Stimulated activated CD4-positive, alpha-beta T cell treated with anti-CD3 and anti-CD28 coated beads, Interleukin-12 subunit alpha, Interleukin-12 subunit beta, amount 100 ng/mL, for 48 hours (primary cell): Measurements from ENCODE around the gene ADAM17.
"Not testable (repeated sequence)": the region's sequence is repeated elsewhere in the genome, so short reads cannot be mapped to it uniquely, and the experiment has no call there.

ENCODE experiments used
- DNase-seq, 3 donors: peaks; one replicate each; pipeline ENCODE4 v3.0.0-alpha.2; 2020; ENCODE audit warnings: low read depth in 2 of 3, low spot score in 1 of 3

Gene ADAM17

GRCh38 chr2:9555297-9556120 lies at the start of gene ADAM17:
ADAM17 (minus strand) TSS chr2:9555830; CDS start chr2:9555605, 225 bp downstream.
- peak; percentile 71 to 85 (median 75) for DNase-seq

GRCh38 chr2:9602412-9602811 lies 46.8 kb upstream of the ADAM17 start:
- DNase-seq, result no peak

DNA sequence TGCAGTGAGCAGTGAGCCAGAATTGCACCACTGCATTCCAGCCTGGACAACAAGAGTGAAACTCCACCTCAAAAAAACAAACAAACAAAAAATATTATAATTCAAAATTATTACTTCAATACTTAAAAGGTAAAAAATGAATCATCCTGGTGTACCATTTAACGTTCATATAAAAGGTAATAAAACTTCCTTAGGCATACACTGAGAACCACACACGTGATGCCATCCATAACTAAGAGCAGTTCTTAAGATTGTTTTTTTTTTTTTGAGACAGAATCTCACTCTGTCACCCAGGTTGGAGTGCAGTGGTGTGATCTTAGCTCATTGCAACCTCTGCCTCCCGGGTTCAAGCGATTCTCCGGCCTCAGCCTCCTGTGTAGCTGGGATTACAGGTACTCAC lies 45.8 kb upstream of the ADAM17 start:
- no peak for DNase-seq

DNA sequence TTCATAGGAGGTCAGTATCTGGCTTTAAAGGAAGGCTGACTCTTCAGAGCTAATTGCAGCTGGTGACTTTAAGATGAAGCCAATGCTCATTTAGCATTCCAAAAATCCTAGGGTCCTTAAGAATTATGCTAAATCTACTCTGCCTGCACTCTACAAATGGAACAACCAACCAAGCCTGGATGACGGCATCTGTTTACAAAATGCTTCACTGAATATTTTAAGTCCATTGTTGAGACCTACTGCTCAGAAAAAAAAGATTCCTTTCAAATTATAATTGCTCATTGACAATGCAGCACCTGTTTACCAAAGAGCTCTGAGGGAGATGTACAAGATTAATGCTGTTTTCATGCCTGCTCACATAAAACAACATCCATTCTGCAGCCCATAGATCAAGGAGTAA lies 43.8 kb upstream of the ADAM17 start:
- DNase-seq, result no peak

DNA sequence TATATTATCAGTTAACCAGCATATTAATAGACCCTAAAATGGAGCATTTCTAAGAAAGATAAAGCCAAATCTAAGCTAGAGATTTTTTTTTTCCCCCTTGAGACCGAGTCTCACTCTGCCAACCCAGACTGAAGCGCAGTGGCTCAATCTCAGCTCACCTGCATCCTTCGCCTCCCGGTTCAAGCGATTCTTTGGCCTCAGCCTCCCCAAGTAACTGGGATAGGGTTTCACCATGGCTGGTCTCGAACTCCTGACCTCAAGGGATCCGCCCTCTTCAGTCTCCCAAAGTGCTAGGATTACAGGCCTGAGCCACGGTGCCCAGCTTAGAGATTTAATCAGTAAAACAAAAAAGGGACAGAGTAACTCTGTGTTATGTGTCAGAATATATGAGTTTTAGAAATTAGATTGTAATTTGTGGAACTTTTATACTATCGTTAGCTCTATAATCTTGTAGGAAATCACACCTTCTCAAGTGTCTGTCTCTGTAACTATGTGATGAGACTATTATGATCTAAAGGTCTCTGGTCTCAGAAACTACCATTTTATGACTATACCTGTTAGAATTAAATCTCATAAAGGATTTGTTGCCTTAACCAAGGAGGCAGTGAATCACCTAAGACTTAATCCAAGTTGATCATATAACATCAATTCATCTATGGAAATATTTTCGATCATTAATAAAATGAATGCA lies 41.1 kb upstream of the ADAM17 start:
- no peak for DNase-seq

GRCh38 chr2:9595746-9596145 lies 40.1 kb upstream of the ADAM17 start:
- no peak for DNase-seq

- not testable (repeated sequence) for DNase-seq
These were observed 39.6 kb upstream of the ADAM17 start for GRCh38 chr2:9595256-9595655.

GRCh38 chr2:9594366-9595054 lies 38.9 kb upstream of the ADAM17 start:
- DNase-seq, result no peak

DNA sequence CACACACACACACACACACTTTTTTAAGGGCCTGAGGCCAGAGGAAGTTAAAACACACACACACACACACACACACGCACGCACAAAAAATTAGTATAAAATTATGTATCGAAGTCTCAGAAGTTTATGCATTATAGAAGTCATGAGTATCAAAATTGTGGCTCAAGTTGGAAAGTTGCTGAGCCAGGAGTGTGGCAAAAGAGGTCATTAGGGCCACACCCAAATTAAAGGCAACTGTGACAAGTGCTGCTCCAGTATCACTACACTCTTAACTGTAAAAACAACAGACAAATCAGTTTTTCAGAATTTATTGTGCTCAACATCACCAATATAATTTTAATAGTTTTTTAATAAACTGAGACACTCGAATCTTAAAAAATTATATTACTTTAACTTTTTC lies 38.3 kb upstream of the ADAM17 start:
- no peak for DNase-seq

GRCh38 chr2:9592699-9593098 lies 37.1 kb upstream of the ADAM17 start:
- no peak for DNase-seq

GRCh38 chr2:9590641-9591040 lies 35.0 kb upstream of the ADAM17 start:
- no peak for DNase-seq

DNA sequence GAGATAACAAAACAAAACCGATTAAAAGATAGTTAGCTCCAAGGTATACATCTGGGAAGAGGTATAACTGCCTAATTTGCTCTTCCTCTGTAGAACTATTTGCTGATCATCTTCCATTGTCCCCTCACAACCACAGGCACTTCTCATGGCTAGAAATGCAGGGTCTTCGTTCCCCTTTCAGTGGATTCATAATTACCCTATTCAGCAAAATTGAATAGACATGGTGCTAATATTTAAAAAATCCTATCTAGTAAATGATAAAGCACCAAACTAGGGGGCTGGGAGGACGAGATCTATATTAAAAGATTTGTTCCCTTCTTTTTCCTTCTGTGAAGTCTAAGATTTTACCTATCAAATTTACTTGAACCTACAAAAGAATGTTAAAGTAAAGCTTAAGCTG lies 30.8 kb upstream of the ADAM17 start:
- no peak for DNase-seq

GRCh38 chr2:9585486-9585885 lies 29.9 kb upstream of the ADAM17 start:
- DNase-seq, result no peak

GRCh38 chr2:9584902-9585301 lies 29.3 kb upstream of the ADAM17 start:
- not testable (repeated sequence) for DNase-seq

GRCh38 chr2:9582624-9583023 lies 27.0 kb upstream of the ADAM17 start:
- no peak for DNase-seq

DNA sequence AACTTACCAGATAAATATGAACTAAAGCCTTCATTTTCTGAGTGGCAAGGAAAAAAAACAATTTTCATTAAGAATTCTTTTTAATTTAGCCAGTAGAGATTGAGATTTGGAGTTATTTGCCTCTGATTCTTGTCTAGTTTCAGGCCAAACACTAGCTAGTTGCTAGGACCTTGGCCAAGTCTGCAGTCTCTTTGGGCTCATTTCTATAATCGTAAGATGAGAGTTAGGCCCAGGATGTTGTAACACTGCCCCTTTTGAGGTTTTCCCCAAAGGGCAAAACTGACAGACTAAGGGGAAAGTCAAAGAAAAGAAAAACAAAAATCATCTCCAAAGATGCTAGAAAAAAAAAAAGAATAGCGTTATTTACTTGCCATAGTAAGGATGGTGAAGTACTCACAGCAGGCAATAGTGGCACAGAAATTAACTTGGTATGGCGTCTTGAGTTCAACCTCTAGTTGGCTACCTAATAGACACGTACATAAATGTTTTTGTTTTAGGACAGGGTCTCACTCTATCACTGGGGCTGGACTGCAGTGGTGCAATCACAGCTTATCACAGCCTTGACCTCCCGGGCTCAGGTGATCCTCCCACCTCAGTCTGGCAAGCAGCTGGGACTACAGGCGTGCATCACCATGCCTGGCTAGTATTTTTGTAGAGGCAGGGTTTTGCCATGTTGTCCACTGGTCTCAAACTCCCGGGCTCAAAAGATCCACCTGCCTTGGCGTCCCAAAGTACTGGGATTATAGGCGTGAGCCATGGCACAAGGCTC lies 23.0 kb upstream of the ADAM17 start:
- DNase-seq, result no peak

DNA sequence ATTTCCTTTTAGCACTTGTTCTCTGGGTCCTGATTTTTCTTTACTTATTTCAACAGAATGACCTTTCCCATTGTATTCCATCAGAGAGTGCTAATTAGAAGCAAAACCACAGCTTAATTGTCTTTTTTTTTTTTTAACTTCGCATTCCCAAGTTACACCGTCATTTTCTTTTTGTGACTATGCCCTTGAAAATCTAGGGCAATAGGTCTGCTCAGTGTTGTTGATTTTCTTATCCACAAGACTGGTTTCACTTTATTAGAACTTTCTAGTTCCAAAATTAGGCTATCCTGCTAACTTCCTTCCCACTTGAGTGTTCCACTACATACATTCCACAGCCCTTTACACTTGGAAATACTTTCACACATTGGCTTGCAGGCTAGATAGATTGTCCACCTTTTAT lies 18.7 kb upstream of the ADAM17 start:
- DNase-seq, result no peak

DNA sequence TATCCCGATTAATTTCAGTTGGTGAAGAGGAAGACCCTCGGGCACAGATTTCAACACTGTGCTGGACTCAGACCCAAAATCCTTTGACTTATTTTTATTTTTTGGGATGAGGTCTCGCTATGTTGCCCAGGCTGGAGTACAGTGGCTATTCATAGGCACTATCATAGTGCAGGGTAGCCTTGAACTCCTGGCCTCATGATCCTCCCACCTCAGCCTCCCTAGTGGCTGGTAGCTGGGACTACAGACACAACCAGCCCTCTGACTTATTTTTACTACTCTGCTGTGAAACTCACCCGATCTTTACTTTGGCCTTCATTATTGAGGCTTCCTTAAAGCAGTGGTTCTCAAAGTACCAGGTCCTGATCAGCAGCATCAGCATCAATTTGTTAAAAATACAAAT lies 18.2 kb upstream of the ADAM17 start:
- DNase-seq, result no peak

- DNase-seq, result no peak
These were observed 17.5 kb upstream of the ADAM17 start for GRCh38 chr2:9573013-9573720.

DNA sequence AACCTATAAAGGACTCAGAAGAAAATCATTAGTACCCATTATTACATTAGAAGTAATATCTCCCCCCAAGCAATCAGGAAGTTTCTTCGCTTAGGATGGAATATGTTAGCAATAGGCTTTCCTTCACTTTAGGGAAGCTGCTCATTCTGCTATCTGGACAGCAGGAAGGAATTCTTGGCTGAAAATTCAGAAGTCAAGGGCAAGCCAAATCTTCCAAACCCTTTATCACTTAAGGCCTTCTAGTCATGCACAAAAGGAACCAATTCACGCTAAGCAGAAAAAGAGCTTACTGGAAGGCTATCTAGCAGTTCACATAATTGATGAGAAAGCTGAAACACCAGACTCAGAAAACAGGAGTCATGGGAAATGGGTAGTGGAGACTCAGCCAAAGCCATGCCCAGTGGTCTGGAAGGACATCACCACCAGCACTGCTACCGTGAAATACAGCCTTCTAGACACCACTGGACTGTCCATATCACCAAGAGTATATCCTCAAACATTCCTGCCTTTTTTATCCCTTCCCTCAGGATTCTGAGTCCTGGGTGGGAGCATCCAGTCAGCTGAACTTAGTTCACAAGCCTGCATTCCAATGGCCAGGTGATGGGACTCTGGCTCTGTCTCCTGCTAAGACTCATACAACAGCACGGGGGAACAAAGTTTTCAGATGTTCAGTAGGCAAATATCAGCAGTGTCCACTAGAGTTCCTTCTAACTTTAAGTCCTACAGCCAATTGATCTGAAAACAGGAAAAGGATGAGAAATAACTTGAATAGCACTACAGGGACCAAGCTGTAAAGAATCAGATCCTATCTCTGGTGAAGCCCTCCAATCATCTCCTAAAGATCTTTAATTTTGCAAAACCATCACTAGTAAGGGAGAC lies 14.8 kb upstream of the ADAM17 start:
- DNase-seq, result no peak
